Right ventricle myocardium inferior (tissue), 1 donor: ENCODE results near the gene LGMN. TPM values are rescaled to one million over a fixed set of nuclear protein-coding genes. Genes with fewer than 3 reads are reported as not detected.
A peak's percentile ranks its signal among the peaks of the same experiment; 100 is the strongest.

Experiments used
- ATAC-seq: fragments of 200-7000 bp; cut with Tn5 transposase; one replicate; pipeline ENCODE4 v1.9.1; 2020; ENCODE audit warnings: mild to moderate bottlenecking, moderate library complexity
- DNase-seq: peaks from one replicate; pipeline ENCODE4 v3.0.0; 2021; ENCODE audit errors: missing footprints
- intact Hi-C: fragments of 100-400 bp; cut with DNase I; formaldehyde crosslinking; loops from one replicate; pipeline ENCODE4 v1.11.0; 2022
- total RNA-seq: library from RNA; stranded (reverse); fragmentation: NEBNext Ultra II Directional; extraction: Animal tissue kit (Norgen Biotek cat#: 25700); gene quantifications from one replicate; pipeline ENCODE4 v1.2.1, GENCODE V29; 2021
- donor health status: DM: no; HTN: yes; CAD: no; lungs with severe emphysema.

Gene LGMN
- total RNA-seq, 1 donor from 2014 or later, result 122 TPM

DNA sequence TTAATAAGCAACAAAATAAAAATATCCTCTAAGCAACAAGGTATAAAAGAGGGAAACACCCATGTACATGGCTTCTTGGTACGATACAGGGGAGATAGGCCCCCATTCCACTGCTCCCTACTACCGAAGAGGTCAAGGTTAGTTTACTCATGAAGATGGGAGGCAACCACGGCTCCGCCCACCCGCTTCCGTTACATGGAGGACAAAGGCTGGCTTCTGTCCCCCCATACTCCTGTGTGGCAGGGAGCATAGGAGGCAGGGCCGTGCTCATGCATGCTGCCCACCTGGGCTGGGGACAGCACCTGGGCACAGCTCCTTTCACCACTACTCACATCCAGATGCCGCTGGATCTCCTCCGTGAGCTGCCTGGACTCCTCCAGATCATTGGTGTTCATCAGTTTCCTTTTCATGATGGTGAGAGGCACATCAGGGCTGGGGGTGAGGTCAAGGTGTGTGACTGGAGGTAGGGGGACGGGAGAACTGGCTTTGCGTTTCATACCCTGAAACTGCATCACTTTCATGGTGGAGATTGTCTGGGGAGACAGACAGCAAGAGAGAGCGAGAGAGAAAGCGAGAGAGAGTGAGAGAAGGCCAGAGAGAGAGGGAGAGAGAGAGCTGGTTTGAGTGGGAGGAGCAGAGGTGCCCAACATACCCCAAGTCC lies 39.0 kb downstream of the LGMN start:
- ATAC-seq (no peak), DNase-seq (no peak)
- intact Hi-C loops, result no loop called here

GRCh38 chr14:92706386-92706785 lies 42.0 kb downstream of the LGMN start:
- no peak for ATAC-seq
- intact Hi-C loops, result no loop called here
- no peak for DNase-seq

DNA sequence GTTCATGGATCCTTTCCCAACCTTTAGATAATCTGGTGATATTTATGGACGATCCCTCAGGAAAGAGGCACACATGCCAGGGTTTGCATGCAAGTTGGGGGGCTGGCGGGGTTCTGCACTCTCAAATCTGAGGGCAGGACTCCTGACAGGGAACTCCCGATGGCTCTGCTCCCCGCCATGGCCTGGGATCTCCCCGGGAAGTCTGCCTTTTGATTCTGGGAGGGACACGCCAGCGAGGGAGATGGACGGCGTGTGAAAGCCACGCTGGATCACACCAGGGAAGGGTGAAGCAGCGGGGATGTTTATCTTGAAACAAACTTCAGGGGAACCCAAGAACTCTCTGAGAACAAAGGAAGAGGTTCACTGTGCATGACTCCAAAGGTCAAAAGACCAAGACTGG lies 43.6 kb downstream of the LGMN start:
- intact Hi-C loops, result no loop called here
- DNase-seq (no peak), ATAC-seq (no peak)

- intact Hi-C loops, result no loop called here
- DNase-seq, result no peak
- ATAC-seq, result peak; percentile 39
Observed at GRCh38 chr14:92704036-92704804, 44.2 kb downstream of the LGMN start.

- DNase-seq (no peak), ATAC-seq (no peak)
- intact Hi-C loops, result no loop called here
Observed at GRCh38 chr14:92703516-92703915, 44.9 kb downstream of the LGMN start.

DNA sequence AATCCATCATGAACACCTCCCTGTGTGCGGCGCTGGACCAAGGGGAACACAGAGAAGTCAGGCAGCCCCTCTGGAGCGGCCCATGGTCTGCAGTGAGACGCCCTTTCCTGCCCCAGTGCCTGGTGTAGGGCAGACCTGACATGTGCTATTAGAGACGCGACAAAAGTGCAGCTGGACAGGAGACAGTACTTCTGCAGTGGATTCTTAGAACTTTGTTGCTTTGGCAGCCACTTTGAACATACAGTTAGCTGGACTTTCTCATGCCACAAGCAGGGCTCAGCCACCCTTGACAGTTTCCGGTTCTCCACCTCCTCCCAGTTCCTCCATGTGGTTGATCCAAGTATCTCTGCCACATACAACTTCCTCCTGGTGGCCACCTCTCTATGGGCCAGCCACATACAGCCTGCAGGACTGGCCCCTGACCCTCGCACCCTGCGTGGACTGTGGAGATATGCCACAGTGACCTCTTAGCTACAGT lies 45.9 kb downstream of the LGMN start:
- ATAC-seq, result peak; percentile 49
- intact Hi-C loops, result no loop called here
- DNase-seq, result no peak

- intact Hi-C loops, result no loop called here
- DNase-seq, result no peak
- ATAC-seq, result no peak
Observed at GRCh38 chr14:92701826-92702225, 46.6 kb downstream of the LGMN start.

DNA sequence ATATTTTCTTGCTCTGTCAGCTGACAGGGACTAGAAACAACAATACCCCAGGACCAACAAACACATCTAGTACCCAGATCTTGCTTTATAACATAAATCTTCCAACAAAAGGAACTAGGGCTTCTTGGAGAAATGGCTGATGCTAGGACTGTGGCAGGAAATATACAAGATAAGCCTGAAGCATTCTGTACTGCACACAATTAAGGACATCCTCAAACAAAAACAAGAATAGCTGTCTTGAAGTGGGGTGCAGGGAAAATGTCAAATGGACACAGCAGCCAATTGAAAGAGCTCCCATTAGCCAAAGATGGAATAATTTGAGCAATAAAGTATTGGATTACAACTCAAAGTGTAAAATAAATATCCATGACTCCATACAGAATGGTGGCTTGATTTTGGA lies 50.0 kb downstream of the LGMN start:
- intact Hi-C loops, result no loop called here
- ATAC-seq, result no peak

GRCh38 chr14:92696366-92696765 lies 52.1 kb downstream of the LGMN start:
- ATAC-seq (no peak), DNase-seq (no peak)
- intact Hi-C loops, result no loop called here

More for the DNA sequence above, 50.0 kb downstream of the LGMN start:
- no peak for DNase-seq

GRCh38 chr14:92695562-92695961 lies 52.9 kb downstream of the LGMN start:
- DNase-seq (no peak), ATAC-seq (no peak)
- intact Hi-C loops, result no loop called here

DNA sequence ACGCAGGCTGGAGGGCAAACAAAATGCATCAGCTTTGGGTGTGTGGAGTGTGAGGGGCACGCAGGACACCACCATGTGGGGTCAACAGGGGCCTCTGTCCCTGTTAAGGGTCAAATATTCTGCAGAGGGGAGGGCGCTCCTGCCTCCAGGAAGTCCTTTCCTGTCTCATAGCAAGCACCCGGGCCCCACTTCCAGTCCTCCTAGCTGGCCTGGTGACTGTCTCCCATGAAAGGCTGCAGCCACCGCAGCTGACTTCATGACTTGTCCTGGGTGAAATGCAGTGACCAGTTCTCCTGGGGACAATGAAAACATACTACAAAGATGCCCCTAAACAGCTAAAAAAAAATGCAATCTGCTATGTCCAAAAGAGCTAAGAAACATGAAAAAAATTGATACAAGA lies 53.6 kb downstream of the LGMN start:
- no peak for DNase-seq
- ATAC-seq, result no peak
- intact Hi-C loops, result no loop called here

GRCh38 chr14:92693998-92694795 lies 54.2 kb downstream of the LGMN start:
- DNase-seq, result no peak
- ATAC-seq, result no peak
- intact Hi-C loops, result no loop called here

- DNase-seq, result peak; percentile 89
- peak; percentile 76 for ATAC-seq
- intact Hi-C loops, result no loop called here
Observed at GRCh38 chr14:92692822-92693226, 55.6 kb downstream of the LGMN start.

DNA sequence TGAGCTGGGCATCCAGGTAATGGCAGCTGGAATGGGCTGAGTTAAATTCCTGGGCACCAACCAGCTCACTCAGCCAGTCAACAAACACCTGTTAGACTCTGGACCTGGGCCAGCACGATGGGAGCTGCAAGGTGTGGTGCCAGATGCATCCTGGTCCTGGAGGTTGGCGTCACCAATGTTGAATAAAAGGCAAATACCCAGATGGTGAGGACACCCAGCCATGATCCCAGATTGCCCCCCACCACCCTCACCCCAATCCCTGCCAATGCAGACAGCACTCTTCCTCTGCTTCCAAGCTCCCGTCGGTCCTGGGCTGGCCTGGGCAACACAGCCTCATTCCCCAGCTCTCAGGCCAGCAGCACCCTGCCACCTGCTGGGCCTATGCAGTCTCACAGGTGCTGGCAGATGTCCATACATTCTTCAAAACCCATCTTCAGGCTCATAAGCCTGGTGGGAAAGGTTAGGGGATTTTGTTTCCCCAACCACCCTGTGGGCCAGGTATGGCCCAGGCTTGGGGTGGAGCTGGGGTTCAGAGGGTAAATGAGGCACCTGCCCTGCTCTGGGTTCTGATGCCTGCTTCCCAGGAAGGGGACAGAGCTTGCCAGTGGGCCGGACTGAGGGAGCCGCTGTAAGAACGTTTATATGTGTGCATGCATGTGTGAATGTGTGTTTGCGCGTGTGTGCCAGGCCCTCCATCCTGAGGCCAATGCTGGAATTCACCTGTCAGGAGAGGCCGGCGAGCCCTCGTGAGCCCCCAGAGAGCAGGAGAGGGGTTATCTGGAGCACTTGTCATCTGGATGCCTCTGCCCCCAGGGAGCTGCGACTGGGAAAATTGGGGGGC lies 58.0 kb downstream of the LGMN start:
- DNase-seq (no peak), ATAC-seq (no peak)
- intact Hi-C loops, result no loop called here

- no peak for DNase-seq
- intact Hi-C loops, result loop anchor here (10.0 kb wide), 1 partner anchor 564 kb away; the partner anchor contains the start of genes CPSF2 and NDUFB1
- ATAC-seq, result no peak
Observed at GRCh38 chr14:92688434-92689375, 59.7 kb downstream of the LGMN start.

GRCh38 chr14:92687681-92688433 lies 60.6 kb downstream of the LGMN start:
- intact Hi-C loops, result loop anchor here (2.0 to 10.0 kb wide), 2 partner anchors 95 to 563 kb away; partner anchors contain the start of genes CPSF2 and NDUFB1
- DNase-seq (no peak), ATAC-seq (peak; percentile 27)
